KOPT-K1 (cell line): ENCODE results near the gene PLCB3.
A peak's percentile ranks its signal among the peaks of the same experiment; 100 is the strongest.
"Not testable (repeated sequence)": the region's sequence is repeated elsewhere in the genome, so short reads cannot be mapped to it uniquely, and the experiment has no call there.

Experiments used
- H3K27ac ChIP-seq: fragments of 200-600 bp; sonication (generic); 2 replicates; pipeline ENCODE4 v1.5.1; 2016; ENCODE audit warnings: antibody characterized with exemption, mild to moderate bottlenecking, low read depth, low read length; ENCODE audit not compliant: poor library complexity, severe bottlenecking
- H3K36me3 ChIP-seq: fragments of 200-600 bp; sonication (generic); 2 replicates; pipeline ENCODE4 v1.5.1; 2017; ENCODE audit warnings: antibody characterized with exemption, mild to moderate bottlenecking, low read length, moderate library complexity; ENCODE audit not compliant: insufficient read depth
- H3K9me3 ChIP-seq: fragments of 200-600 bp; sonication (generic); 2 replicates; pipeline ENCODE4 v1.5.1; 2017; ENCODE audit warnings: antibody characterized with exemption, low read length, mild to moderate bottlenecking; ENCODE audit not compliant: insufficient read depth, poor library complexity, severe bottlenecking

PLCB3 gene

DNA sequence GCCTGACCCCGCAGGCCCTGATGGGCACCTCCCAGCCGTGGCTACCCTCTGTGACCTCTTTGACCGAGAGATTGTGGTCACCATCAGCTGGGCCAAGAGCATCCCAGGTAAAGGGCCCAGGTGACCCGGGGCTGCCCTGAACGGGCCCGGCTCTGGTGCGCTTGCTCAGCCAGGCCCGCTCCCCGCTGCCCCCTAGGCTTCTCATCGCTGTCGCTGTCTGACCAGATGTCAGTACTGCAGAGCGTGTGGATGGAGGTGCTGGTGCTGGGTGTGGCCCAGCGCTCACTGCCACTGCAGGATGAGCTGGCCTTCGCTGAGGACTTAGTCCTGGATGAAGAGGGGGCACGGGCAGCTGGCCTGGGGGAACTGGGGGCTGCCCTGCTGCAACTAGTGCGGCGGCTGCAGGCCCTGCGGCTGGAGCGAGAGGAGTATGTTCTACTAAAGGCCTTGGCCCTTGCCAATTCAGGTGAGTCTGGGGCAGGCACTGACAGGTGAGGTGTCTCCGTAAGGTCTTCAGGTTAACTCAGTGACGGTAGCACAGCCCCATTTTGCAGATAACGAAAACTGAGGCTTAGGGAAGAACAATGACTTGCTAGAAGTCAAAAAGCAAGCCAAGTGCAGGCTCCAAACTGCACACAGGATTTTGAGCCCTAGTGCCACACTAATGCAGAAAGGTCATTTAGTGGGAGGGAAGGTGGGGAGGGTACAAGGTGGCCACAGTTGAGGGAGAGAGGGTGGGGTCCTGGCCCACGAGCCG, 63.7 kb downstream of the PLCB3 start:
- no peak overlapping the region for H3K27ac ChIP-seq
- peaks cover 54% of the 10 kb centered on the region for H3K36me3 ChIP-seq
- H3K9me3 ChIP-seq: no peaks in the 10 kb centered on the region

DNA sequence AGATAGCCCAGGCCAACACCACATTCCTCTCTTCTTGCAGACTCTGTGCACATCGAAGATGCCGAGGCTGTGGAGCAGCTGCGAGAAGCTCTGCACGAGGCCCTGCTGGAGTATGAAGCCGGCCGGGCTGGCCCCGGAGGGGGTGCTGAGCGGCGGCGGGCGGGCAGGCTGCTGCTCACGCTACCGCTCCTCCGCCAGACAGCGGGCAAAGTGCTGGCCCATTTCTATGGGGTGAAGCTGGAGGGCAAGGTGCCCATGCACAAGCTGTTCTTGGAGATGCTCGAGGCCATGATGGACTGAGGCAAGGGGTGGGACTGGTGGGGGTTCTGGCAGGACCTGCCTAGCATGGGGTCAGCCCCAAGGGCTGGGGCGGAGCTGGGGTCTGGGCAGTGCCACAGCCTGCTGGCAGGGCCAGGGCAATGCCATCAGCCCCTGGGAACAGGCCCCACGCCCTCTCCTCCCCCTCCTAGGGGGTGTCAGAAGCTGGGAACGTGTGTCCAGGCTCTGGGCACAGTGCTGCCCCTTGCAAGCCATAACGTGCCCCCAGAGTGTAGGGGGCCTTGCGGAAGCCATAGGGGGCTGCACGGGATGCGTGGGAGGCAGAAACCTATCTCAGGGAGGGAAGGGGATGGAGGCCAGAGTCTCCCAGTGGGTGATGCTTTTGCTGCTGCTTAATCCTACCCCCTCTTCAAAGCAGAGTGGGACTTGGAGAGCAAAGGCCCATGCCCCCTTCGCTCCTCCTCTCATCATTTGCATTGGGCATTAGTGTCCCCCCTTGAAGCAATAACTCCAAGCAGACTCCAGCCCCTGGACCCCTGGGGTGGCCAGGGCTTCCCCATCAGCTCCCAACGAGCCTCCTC, 64.6 kb downstream of the PLCB3 start:
- Histone ChIP-seq H3K27ac (peak overlapping the region; percentile 80), H3K36me3 (peaks cover 49% of the 10 kb centered on the region)
- H3K9me3 ChIP-seq: not testable (repeated sequence)

DNA sequence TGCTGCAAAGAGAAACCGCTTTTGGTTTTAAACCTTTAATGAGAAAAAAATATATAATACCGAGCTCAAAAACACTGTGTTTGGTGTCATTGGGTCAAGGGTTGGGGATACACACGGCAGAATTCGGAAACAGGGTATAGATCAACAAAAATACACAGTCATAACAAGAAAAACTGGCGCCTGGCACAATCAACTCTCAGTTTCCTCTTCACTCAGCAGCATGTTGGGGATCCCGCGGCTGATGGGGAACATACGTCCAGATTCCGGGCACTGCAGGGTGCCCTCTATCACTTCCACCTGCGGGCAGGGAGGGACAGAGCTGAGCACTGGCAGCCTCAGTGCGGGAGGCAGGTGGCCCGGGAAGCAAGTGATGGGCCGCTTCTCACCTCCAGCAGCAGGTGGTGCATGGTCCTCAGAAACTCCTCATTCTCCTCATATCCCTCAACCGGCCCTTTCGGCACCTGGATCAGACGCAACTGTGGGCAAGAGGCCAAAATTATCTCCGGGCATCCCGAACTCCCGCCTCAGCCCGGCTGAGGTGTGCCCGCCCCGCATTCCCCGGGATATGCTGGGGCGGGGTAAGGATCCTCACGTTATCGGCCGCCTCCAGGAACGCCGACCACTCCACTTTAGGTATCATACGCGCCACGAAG, 65.5 kb downstream of the PLCB3 start:
- Histone ChIP-seq H3K36me3 (peaks cover 55% of the 10 kb centered on the region), H3K9me3 (no peaks in the 10 kb centered on the region), H3K27ac (peak overlapping the region; percentile 80)

DNA sequence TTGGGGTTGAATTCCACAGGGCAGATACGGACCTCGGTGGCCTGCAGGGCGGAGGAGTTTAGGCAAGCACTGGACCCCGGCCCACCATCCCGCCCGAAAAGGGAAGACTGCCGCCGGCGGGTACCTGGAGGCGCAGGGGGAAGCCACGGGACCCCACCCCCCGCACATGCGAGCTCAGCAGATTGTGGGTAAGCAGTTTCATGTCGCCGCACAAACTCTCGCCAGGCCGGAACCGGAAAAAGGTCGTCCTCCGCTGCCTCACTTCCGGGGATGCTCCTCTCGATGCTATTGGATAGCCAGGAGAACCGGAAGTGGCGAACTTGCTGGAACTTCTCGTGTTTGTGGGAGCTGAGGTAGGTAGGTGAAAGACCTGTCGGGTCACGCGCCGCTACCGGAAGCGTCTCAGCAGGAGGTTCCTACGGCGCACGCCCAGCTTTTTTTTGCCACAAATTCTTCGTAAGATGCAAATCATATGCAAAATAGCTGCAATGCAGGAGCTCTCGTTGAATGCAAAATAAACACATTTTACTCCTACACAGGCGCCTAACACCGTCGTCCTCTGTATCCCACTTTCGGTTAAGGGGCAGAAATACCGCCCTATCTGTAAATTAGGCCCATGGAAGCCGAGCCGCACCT, 66.1 kb downstream of the PLCB3 start, which contains the start of gene TRMT112:
TRMT112 (minus strand) TSS at position 235 of the 636 bp plus-strand sequence; CDS start at position 202, 33 bp downstream.
- Histone ChIP-seq H3K36me3 (peaks cover 56% of the 10 kb centered on the region), H3K27ac (peak within 1 kb of the TSS; percentile 80), H3K9me3 (no peaks in the 10 kb centered on the region)

DNA sequence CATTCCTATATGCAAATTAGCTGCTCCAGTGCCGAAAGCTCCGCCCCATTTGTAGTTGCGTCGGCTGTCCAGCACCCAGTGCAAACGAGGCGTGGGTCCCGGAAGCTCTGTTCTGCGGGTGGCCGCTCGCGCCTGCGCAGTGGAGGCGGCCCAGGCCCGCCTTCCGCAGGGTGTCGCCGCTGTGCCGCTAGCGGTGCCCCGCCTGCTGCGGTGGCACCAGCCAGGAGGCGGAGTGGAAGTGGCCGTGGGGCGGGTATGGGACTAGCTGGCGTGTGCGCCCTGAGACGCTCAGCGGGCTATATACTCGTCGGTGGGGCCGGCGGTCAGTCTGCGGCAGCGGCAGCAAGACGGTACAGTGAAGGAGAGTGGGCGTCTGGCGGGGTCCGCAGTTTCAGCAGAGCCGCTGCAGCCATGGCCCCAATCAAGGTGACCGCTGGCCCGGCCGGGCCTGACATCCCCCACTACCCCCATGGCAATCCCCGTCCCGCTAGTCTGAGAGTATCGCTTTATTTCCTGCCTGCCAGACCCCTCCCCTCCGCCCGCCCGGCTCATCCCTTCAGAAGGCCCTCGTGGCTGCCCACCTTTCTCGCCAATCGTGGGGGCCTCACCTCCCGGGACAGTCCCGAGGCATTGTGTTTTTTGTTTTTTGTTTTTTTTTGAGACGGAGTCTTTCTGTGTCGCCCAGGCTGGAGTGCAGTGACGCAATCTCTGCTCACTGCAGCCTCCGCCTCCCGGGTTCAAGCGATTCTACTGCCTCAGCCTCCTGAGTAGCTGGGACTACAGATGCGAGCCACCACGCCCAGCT, 66.8 kb downstream of the PLCB3 start, which contains the start of gene PRDX5:
PRDX5 (plus strand) TSS at position 161 of the 805 bp plus-strand sequence; CDS start at position 256, 95 bp downstream.
- peak within 1 kb of the TSS; percentile 80 for H3K27ac ChIP-seq
- no peaks in the 10 kb centered on the region for H3K9me3 ChIP-seq
- H3K36me3 ChIP-seq: peaks cover 52% of the 10 kb centered on the region
